ENCODE measurements around the gene NAPEPLD.
A peak's percentile ranks its signal among the peaks of the same experiment; 100 is the strongest.
"Not testable (repeated sequence)": the region's sequence is repeated elsewhere in the genome, so short reads cannot be mapped to it uniquely, and the experiment has no call there.

NAPEPLD gene

DNA sequence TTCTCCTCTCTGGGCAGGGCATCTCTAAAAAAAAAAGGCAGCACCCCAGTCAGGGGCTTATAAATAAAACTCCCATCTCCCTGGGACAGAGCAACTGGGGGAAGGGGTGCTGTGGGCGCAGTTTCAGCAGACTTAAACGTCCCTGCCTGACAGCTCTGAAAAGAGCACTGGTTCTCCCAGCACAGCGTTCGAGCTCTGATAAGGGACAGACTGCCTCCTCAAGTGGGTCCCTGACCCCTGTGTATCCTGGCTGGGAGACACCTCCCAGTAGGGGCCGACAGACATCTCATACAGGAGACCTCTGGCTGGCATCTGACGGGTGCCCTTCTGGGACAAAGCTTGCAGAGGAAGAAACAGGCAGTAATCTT is 42.2 kb downstream of the NAPEPLD start:
- DNase-seq (ENCODE audit: low spot score) = not testable (repeated sequence)

DNA sequence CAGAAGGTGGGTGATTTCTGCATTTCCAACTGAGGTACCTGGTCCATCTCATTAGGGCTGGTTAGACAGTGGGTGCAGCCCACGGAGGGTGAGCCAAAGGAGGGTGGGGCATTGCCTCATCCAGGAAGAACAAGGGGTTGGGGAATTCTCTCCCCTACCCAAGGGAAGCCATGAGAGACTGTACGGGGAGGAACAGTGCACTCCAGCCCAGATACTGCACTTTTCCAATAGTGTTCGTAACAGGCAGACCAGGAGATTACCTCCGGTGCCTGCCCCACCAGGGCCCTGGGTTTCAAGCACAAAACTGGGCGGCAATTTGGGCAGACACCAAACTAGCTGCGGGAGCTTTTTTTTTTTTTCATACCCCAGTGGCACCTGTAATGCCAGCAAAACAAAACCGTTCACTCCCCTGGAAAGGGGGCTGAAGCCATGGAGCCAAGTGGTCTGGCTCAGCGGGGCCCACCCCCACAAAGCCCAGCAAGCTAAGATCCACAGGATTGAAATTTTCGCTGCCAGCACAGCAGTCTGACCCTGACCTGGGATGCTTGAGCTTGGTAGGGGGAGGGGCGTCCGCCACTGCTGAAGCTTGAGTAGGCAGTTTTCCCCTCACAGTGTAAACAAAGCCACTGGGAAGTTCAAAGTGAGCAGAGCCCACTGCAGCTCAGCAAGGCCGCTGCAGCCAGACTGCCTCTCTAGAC is 42.7 kb downstream of the NAPEPLD start:
- DNase-seq (ENCODE audit: low spot score) = no peak

DNA sequence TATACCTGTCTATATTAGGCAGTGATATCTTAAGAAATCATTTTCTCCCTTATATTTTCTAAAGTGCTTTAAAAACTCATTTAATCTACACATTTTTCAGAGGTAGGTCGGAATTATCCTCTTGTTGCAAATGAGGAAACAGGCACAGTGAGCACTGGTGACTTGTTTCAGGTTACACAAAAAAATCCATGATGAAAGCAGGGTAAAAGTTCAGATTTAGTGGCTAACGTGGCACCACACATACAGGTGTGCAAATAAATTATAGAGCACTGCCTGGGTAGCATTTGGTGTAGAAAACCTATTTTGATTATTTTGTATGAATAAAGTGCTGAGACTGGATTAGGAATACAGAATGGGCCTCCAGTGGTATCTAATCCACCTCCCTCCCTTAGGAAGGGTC is 47.4 kb downstream of the NAPEPLD start:
- DNase-seq (ENCODE audit: low spot score) = no peak

DNA sequence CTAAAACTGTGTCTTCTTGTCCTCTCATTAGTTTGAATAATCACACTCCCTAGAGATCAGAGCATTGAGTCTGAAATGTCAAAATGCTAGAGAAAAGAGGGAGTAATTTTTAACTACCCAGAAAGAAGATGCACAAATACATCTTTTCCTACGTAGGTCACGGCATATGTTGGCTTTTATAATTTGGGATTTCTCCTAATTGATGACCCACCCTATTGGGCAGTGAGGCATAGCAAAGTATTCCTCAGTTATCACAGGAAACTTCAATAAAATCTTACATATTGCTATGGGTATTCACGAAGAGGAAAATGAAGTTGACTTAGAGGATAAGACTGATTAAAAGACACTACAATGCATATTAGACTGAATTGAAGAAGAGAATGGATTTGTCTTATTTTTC is 48.6 kb downstream of the NAPEPLD start:
- no peak for DNase-seq (ENCODE audit: low spot score)

DNA sequence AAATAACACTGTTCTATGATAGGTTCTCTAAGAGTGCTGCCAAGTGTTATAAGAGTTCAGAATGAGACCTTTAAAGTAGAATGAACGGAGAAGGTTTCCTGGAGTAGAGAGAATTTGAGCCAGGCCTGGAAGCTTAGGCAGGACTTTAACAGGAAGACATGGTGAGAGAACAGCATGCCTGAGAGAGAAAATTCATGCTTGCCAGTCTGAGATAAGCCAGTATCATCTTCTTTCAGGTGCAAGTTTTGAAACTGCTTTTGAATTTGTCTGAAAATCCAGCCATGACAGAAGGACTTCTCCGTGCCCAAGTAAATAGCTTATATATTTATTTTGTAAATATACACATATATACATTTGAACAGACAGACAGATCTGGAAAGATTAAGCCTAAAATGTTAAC is 51.9 kb downstream of the NAPEPLD start:
- no peak for DNase-seq (ENCODE audit: low spot score)

DNA sequence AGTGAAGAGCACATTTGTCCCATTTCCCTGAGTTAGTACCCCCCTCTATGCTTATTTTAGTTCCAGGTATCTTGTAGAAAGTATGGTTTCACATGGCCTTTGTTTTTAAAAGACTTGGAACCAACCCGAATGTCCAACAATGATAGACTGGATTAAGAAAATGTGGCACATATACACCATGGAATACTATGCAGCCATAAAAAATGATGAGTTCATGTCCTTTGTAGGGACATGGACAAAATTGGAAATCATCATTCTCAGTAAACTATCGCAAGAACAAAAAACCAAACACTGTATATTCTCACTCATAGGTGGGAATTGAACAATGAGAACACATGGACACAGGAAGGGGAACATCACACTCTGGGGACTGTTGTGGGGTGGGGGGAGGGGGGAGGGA is 53.3 kb downstream of the NAPEPLD start:
- DNase-seq (ENCODE audit: low spot score) = not testable (repeated sequence)

DNA sequence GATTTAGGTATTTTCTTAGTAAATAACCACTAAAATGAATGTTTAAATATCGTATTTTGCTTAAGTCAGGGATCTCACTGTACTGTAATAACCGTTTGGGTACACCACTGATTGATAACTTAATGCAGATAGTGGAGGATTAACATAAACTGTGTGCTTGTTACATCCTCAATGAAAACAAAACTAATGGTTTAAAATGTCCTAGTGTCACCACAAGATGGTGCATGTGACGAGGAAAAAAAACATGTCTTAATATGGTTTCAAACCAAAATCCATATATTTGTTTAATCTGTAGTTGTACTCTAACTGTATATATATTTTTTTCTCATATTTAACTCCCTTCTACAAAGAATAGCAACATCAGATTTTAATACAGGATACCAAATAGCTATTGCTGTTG is 54.8 kb downstream of the NAPEPLD start:
- no peak for DNase-seq (ENCODE audit: low spot score)

DNA sequence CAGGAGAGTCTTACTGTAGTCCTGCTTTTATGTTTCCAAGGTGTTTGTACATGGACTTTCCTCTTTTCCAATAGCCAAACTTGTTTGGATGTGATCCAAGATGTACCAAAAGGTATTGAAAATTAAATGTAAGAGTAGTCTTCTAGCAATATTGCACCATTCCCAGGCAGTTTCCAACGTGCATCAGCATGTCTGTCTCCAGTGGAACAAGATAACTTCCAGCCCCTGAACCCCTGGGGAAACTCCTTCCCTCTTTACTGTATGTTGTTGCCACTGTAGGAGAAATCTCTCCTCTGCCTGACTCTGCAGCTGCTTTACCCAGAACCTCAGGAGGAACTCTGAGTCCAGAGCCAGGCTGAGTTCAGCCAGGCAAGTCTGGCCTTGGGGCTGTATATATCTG is 55.5 kb downstream of the NAPEPLD start:
- no peak for DNase-seq (ENCODE audit: low spot score)

DNA sequence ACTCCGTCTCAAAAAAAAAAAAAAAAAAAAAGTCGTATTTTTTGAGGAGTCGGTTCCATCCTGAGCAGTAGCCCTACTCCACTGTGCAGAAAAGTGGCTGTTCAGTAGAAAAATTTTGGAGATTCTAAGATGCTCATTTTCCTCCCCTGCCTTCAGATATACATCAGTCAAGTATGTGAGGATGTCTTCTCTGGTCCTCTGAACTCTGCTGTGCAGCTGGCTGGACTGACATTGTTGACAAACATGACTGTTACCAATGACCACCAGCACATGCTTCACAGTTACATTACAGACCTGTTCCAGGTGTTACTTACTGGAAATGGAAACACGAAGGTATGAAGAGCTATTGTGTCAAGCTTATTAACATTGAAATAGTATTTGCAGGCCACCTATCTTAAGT is 56.6 kb downstream of the NAPEPLD start:
- DNase-seq (ENCODE audit: low spot score) = not testable (repeated sequence)

DNA sequence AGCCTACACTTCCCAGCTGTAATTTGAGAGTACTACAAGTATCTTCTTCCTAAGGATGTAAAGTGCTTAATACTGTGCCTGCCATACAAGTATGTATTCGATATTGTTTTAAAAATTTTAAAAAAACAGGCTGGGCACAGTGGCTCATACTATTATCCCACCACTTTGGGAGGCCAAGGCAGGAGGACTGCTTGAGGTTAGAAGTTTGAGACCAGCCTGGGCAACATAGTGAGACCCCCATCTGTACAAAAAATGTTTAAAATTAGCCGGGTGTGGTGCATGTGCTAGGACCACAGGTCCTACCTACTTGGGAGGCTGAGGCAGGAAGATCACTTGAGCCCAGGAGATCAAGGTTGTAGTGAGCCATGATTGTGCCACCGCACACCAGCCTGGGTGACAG is 65.7 kb downstream of the NAPEPLD start:
- no peak for DNase-seq (ENCODE audit: low spot score)

DNA sequence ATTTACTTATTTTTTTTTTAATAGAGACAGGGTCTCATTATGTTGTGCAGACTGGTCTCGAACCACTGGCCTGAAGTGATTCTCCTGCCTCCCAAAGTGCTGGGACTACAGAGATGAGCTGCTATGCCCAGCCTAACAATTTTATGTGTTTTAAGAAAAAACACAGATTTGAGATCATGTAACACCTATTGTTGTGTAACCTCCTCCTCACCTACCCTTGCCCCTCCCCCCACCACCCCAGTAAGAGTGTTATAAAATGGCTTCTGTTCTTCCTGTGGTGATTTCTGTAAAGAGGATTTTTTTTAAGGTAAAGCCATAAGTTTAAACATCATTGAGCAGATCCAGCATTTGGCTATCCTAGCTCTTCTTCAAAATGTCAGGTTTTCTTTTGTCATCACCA is 66.4 kb downstream of the NAPEPLD start:
- DNase-seq (ENCODE audit: low spot score) = no peak

DNA sequence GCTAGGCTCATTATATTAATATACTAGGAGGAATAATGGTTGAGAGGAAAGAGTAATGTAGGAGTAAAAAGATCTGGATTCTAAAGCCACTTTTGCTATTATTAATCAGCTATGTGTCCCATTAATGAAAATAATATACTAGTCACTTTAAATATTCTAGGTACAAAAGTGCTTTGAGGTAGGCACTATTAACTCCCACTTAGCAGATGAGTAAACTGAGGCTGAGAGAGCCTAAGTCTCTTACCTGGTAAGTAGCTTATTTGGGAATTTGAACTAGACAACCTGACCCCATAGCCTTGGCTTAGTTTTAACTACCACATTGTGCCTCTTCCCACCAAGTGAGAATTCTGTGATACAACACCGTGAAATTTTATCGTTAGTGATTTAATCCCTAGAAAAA is 68.0 kb downstream of the NAPEPLD start:
- no peak for DNase-seq (ENCODE audit: low spot score)

DNA sequence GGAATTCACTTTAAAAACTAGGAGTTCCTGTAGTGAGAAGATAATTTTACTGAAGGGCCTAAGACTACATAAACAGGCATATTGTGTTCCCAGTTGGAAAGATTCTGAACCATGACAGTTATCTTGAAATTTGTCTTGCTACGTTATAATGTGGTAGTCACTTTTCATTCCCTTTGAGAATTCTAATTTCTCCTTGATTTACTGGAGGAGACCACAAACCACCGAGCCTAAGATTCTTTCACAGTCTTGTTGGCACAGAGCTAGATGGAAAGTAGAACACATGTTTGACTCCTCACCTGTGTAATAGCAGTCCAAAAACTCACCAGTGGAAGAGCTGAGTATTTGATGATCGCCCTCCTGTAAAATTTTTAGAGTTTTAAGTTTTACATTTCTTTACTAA is 69.1 kb downstream of the NAPEPLD start:
- no peak for DNase-seq (ENCODE audit: low spot score)

DNA sequence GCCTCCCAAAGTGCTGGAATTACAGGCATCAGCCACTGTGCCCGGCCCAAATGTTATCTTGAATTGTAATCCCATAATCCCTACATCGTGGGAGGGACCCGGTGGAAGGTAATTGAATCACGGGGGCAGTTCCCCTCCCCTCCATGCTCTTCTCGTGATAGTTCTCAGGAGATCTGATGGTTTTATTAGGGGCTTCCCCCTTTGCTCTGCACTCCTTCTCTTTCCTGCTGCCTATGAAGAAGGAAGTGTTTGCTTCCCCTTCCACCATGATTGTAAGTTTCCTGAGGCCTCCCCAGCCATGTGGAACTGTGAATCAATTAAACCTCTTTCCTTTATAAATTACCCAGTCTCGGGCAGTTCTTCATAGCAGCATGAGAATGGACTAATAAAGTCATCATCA is 70.7 kb downstream of the NAPEPLD start:
- not testable (repeated sequence) for DNase-seq (ENCODE audit: low spot score)

DNA sequence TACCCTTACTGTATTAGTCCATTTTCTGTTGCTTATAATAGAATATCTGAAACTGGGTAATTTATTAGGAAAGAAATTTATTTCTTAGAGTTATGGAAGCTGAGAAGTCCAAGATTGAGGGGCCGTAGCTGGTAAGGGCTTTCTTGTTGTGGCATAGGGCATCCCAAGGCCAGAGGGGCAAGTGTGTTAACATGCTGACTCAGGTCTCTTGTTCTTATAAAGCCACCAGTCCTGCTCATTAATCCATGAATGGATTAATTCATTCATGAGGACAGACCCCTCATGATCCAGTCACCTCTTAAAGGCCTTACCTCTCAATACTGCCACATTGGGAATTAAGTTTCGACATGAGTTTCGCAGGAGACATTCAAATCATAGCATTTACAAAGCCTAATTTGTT is 71.6 kb downstream of the NAPEPLD start:
- no peak for DNase-seq (ENCODE audit: low spot score)

DNA sequence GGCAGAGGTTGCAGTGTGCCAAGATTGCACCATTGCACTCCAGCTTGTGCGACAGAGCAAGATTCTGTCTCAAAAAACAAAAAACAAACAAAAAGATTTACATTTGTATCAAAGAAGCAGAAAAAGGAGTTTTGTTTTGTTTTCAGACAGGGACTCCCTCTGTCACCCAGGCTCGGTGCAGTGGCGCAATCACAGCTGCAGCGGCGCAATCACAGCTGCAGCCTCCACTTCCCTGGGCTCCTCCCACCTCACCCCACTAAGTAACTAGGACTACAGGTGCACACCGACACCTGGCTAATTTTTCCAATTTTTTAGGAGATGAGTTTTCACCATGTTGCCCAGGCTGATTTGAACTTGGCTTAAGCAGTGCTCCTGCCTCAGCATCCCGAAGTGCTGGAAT is 72.1 kb downstream of the NAPEPLD start:
- DNase-seq (ENCODE audit: low spot score) = no peak

DNA sequence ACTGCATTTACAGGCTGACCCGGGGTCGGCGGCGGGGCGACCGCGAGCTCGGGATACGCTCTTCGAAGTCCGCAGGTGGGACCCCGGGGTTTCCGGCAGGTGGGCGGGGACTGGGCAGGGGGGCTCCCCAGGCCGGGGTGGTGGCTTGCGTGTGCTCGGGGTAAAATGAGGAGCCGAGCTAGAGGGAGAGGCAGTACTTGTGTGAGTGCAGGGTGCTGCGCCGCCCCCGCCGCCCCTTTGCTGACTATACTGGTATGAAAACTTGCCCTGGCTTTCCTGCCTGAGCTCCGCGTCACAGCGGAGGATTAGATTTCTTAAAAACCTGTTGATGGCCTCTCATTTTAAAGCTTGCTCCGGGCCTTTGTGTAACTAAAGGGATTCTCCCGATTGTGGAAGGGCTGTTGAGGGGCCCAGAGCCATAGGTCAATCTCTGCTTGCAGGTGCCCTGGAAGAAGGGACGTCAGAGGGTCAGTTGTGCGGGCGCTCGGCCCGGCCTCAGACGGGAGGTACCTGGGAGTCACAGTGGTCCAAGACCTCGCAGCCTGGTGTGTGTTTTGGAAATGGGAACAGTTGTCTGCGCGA is 73.5 kb downstream of the NAPEPLD start:
- peak; percentile 62 for DNase-seq (ENCODE audit: low spot score)

DNA sequence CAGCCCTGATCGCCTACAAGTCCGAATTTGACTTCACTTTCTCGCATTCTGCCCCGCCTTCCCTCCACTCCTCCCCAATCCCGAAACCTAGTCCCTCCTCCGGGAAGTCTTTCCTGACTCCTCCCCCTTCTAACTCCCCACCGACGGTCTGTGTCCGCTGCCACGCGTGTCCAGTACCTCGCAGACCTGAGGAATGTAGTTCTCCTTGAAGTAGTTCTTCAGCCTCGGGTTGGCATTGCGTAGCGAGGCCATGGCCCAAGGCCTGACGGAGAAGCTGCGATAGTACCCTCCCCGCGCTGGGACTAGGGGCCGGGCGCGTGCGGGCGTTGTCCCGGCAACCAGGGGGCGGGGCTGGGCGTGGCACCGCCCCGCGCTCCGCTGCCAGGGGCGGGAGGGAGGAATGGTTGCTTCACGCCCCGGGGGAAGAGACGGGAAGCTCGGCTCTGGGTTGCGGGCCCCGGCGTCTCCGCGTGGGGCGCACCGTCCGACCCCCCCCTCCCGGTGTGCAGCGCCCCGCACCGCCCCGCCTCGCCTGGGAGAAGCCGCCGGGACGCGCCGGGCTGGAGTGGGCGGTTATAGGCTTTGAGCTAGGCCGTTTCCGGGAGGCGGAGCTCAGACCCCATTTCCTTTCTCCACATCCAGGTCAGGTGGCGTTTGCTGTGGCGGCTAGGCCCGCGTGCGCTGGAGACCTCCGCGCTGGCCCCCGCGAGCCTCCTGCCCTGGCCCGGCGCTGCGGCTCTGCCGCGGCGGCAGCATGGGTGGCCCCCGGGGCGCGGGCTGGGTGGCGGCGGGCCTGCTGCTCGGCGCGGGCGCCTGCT is 74.2 kb downstream of the NAPEPLD start, which contains the start of the genes ARMC10 and FBXL13:
Gene ARMC10, plus strand, starts transcription at position 622 of the 818 bp plus-strand sequence. Its CDS starts 133 bp downstream, at position 755.
Gene FBXL13, minus strand, starts transcription at position 278 of the 818 bp plus-strand sequence.
- peak; percentile 91 for DNase-seq (ENCODE audit: low spot score)

DNA sequence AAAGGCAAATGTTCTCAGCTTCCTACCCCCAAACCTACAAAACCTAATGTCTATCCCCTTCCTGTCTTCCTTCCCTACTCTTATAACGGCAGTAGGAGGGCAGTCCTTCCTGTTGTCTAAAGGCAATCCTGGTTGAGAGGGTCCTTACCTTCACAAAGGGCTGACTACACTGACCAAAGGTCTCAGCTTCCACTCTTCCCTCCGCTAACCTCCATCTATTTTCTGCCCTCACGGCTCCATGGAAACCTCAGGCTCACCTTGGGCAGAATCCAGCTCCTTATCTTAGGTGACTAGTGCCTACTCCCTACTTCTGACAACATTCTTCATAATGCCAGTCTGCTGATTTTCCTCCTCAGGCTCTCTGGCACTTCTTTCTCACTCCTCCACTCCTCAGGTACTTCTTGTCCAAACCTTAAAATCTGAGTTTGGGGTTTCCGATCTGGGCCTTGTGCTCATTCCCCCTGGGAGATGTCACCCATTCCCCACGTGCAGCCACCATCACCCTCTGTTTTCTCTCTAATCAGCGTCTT is 74.8 kb downstream of the NAPEPLD start:
- DNase-seq (ENCODE audit: low spot score) = no peak

DNA sequence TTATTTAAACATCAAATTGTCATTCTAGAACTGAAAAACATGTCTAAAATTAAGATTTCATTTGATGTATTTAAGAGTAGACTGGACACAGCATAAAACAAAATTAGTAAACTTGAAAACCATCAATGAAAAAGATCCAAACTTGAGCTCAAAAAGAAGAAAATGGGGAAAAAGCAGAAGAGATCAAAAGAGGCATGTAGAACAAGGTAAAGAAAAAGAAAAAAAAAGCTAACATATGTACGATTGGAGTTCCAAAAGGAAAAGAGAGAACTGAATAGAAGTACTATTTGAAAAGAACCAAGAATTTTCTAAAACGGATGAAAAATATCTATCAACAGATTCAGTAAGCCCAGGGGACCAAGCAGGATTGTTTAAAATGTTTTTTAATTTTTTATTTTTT is 77.9 kb downstream of the NAPEPLD start:
- no peak for DNase-seq (ENCODE audit: low spot score)

DNA sequence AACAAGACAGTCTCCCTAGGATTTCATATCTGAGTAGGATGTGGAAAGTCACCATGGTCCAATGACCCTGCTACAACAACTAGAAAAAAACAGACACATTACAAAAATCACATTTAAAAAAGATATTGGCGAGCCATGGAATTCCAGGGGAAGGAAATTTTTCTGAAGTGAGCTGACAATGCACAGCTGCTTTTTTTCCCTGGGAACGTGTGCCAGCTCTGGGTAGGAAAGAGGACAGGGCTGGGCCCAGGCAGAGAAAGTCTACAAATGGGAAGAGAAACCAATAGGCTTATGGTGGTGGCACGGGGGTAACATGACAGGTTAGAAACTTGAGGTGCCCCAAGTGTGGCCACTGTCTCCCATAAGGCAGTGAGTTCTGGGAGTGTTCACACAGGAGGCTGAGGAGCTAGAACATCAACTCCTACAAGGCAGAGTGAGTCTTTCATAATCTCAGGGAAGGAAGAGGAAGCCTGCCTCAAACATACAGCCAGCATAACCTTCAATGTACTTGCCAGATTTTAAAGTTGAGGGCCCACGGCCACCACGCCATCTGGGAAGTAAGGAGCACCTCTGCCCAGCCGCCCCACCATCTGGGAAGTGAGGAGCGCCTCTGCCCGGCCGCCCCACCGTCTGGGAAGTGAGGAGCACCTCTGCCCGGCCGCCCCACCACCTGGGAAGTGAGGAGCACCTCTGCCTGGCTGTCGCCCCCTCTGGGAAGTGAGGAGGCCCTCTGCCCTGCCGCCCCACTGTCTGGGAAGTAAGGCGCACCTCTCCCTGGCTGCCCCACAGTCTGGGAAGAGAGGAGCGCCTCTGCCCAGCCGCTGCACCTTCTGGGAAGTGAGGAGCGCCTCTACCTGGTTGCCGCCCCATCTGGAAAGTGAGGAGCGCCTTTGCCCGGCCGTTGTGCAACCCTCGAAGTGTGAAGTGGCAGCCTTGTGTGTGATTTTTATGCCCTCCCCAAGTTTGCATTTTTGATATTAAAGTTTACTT is 80.2 kb downstream of the NAPEPLD start:
- DNase-seq (ENCODE audit: low spot score) = no peak

DNA sequence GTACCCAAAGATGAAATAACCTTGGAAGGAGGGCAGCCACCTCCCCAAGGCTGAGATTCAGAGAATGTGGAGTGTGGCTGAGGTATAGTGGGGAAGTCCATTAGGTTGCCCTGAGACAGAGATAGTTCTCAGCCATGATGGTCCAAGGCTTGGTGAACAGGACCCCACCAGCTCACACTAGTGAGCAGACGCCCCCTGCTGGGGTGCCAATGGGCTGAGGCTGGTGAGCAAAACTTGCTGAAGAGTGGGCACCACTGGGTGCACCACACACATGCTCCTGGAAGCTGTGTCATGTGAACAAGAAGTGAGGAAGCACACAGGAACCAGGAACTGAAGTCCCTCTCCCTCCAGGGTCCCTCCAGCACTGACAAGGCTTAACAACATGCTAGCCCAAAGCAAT is 83.2 kb downstream of the NAPEPLD start:
- peak; percentile 25 for DNase-seq (ENCODE audit: low spot score)
